Dendritic cell treated with granulocyte-macrophage colony-stimulating factor and Interleukin-4, amounts not matched to agents 40 ng/mL and 50 ng/mL, for 4 days (primary cell): ENCODE measurements around the gene PRKCZ.

Source experiments
- H3K27ac Mint-ChIP-seq: one replicate; pipeline ENCODE4 v1.8.0; 2022; ENCODE audit warnings: mild to moderate bottlenecking, mixed read lengths
- H3K27me3 Mint-ChIP-seq: one replicate; pipeline ENCODE4 v1.8.0; 2022; ENCODE audit warnings: mild to moderate bottlenecking, mixed read lengths
- H3K36me3 Mint-ChIP-seq: one replicate; pipeline ENCODE4 v1.8.0; 2022; ENCODE audit warnings: low read depth, mixed read lengths
- H3K4me1 Mint-ChIP-seq: one replicate; pipeline ENCODE4 v1.8.0; 2022; ENCODE audit warnings: low read depth, mixed read lengths
- H3K4me3 Mint-ChIP-seq: one replicate; pipeline ENCODE4 v1.8.0; 2022; ENCODE audit warnings: mild to moderate bottlenecking, moderate library complexity, mixed read lengths
- H3K9me3 Mint-ChIP-seq: one replicate; pipeline ENCODE4 v1.8.0; 2022; ENCODE audit warnings: mixed read lengths
- intact Hi-C: fragments of 100-400 bp; cut with micrococcal nuclease; formaldehyde crosslinking; loops from one replicate; pipeline ENCODE4 v1.15.0; 2022

Gene PRKCZ

DNA sequence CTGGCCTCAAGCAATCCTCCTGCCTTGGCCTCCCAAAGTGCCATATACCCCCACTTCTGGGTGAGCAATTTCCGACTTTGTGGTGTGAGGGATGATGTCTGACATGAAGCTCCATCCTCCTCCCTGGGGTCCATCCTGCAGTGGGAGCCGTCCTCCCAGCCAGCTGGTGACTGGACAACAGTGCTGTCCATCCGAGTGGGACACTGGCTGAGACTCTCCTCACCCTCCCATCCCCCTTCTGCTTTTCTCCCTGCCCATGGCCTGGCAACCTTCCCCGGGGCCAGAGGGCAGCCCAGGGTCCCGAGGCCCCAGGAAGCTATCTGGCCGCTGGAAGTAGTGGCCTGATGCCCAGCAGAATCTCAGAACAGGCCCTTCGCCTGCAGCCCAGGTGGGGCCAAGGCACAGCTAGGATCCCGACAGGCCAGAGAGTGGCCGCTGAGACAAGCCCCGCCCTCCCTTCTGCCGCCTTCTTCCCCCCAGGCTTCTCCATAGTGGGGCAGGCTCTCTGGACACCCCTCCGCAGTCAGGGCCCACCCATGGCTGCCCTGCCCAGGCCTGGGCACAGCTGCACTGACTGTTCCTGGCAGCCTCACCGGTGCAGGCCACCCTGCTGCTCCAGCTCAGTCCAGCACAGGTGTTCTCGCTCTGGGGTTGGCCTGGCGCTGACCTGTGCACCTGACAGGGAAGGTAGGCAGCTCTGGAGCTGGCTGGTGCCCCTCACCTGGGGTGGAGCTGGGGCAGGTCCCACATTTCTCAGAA, 152.8 kb downstream of the PRKCZ start:
- Mint-ChIP-seq H3K4me3 (no peak overlapping the region), H3K27me3 (peaks cover 12% of the 10 kb centered on the region), H3K4me1 (peaks cover 74% of the 10 kb centered on the region)

DNA sequence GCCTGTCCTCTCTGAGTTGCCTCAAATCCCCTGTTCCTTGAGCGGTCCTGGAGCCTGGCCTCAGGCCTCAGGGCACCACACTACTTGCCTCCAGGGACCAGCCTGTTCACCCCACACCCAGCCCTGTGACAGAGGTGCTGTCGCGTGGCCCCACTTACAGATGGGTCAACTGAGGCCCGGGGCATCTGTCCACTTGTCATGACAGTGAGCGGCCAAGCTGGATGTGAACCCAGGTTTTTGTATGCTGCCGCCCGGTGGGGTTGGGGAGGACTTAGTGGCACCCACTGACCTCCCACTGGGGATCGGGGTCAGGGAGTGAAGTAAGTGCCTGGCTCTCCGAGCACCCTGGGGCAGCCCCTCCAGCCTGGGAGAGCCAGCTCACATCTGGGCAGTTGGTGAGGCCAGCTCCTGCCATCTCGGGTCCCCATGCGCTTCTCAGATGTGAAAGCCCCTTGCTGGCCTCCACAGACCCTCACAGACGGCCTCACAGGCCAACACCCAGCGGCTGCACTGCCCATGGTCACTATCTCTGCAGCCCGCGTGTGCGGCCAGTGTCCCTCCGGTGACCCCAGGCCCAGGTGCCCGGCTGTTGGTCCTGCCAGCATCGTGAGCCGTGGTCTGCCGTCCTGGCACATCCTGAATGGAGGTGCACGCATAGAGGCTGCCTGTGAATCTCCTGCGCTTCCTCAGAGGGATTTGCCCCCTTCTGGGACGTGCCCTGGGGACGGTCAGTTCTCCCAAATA, 153.6 kb downstream of the PRKCZ start:
- Mint-ChIP-seq H3K9me3 (no peaks in the 10 kb centered on the region), H3K27ac (peak overlapping the region; percentile 74), H3K4me3 (peak overlapping the region; percentile 78), H3K36me3 (peaks cover 11% of the 10 kb centered on the region), H3K27me3 (peaks cover 17% of the 10 kb centered on the region), H3K4me1 (peaks cover 74% of the 10 kb centered on the region)
- intact Hi-C loops, result no loop called here

More for the DNA sequence above, 152.8 kb downstream of the PRKCZ start:
- intact Hi-C loops, result no loop called here
- H3K27ac Mint-ChIP-seq, result peak overlapping the region; percentile 59
- no peaks in the 10 kb centered on the region for H3K9me3 Mint-ChIP-seq
- peaks cover 11% of the 10 kb centered on the region for H3K36me3 Mint-ChIP-seq

DNA sequence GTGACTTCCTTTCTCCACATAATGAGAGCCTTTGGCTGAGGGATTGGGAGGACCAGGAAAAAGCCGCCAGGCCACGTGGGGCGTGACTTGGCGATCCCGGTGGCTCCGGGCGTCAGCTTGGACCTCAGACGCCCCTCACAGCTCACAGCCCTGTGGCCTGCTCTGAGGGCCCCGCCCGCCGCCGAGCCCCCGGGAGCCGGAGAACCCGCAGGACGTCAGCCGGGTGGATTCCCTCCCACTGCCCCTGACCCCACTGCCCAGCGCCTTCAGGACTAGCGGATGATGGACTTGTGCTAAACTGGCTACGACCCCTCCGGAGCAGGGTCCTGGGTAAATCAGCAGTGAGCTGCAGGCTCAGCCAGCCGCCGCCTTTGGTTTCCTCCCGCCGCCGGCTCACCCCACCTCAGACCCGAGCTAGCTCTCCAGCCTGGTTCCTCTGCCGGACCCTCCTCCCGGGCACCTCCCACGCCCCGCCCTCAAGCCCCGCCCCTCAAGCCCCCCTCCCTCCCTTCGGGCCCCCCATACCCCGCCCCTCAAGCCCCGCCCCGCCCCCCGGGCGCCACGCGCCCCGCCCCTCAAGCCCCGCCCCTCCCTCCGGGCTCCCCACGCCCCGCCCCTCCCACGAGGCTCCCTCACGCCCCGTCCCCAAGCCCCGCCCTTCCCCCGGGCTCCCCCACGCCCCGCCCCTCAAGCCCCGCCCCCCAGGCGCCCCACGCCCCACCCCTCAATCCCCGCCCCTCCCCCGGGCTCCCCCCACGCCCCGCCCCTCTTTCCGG, 154.4 kb downstream of the PRKCZ start:
- H3K27ac Mint-ChIP-seq, result peak overlapping the region; percentile 74
- H3K4me3 Mint-ChIP-seq, result peak overlapping the region; percentile 78
- H3K9me3 Mint-ChIP-seq, result no peaks in the 10 kb centered on the region
- intact Hi-C loops, result no loop called here
- peaks cover 7% of the 10 kb centered on the region for H3K36me3 Mint-ChIP-seq
- H3K4me1 Mint-ChIP-seq, result peaks cover 73% of the 10 kb centered on the region
- H3K27me3 Mint-ChIP-seq, result peaks cover 23% of the 10 kb centered on the region

DNA sequence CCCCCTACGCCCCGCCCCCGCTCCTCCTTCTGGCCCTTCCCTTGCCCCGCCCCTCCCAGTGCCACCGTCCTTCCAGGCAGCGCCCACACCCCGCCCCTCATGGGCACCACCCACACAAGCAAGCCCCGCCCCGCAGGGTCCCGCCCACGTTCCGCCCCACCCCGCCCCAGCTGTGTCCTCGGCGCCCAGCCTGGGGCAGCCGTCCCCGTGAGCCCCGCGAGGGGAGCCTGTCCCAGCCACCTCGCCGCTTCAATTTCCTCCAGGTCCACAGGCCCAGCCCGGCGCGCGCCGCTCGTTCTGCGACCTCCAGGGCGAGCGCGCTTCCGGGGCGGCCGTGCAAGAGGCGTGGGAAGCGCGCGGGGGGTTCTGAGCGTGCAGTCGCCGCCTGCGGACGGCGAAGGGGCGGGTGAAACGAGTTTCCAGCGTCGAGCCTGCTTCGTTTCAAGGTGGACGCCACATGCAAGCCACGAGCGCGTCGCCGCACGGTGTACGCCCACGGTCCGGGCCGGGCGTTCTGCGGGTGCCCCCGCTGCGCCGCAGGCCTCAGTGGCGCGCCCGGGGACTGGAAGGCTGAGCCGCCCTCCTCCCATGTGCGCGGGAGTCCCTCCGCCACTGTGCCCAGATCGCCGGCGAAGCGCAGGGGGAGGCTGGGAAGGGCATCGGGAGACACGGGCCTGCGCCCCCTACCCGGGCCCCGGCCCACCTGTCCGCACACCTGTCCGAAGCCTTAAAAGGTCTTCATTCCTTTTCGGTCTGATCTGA, 155.2 kb downstream of the PRKCZ start:
- peaks cover 25% of the 10 kb centered on the region for H3K27me3 Mint-ChIP-seq
- H3K4me1 Mint-ChIP-seq, result peaks cover 68% of the 10 kb centered on the region
- H3K36me3 Mint-ChIP-seq, result peaks cover 6% of the 10 kb centered on the region
- H3K4me3 Mint-ChIP-seq, result peak overlapping the region; percentile 79
- H3K27ac Mint-ChIP-seq, result peak overlapping the region; percentile 74
- no peaks in the 10 kb centered on the region for H3K9me3 Mint-ChIP-seq
- intact Hi-C loops, result no loop called here

DNA sequence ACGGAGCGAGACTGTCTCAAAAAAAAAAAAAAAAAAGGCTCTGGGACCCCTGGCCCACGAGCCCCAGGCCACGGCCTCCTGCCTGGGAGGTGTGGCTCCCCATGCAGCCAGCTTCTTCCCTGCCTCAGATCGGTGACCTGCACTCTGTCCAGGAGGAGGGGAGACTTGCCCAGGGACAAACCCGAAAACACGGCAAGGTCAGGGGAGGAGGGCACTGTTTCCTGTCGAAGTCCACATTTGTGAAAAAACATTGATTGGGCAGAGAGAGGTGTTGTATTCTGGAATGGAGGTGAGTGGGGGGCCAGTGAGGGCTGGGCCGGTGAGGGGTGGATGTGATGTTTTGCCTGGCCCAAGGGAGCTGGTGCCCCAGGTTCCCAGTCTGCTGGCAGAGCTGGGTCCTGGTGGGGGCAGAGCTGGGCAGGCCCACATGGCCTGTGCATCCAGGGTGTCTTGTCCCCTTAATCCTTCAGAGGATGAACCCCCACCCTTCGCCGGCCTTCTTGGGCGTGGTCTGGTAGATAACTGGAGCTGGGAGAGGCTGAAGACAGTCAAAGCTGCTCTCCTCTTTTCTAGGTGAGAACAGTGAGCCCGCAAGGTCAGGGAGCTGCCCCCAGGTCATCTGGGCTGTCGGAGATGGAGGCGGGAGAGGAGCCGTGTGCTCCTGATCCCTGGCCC, 156.7 kb downstream of the PRKCZ start:
- H3K9me3 Mint-ChIP-seq, result no peaks in the 10 kb centered on the region
- H3K27ac Mint-ChIP-seq, result peak overlapping the region; percentile 30
- peaks cover 62% of the 10 kb centered on the region for H3K4me1 Mint-ChIP-seq
- H3K27me3 Mint-ChIP-seq, result peaks cover 25% of the 10 kb centered on the region
- no peak overlapping the region for H3K4me3 Mint-ChIP-seq
- H3K36me3 Mint-ChIP-seq, result peaks cover 6% of the 10 kb centered on the region
- intact Hi-C loops, result no loop called here

DNA sequence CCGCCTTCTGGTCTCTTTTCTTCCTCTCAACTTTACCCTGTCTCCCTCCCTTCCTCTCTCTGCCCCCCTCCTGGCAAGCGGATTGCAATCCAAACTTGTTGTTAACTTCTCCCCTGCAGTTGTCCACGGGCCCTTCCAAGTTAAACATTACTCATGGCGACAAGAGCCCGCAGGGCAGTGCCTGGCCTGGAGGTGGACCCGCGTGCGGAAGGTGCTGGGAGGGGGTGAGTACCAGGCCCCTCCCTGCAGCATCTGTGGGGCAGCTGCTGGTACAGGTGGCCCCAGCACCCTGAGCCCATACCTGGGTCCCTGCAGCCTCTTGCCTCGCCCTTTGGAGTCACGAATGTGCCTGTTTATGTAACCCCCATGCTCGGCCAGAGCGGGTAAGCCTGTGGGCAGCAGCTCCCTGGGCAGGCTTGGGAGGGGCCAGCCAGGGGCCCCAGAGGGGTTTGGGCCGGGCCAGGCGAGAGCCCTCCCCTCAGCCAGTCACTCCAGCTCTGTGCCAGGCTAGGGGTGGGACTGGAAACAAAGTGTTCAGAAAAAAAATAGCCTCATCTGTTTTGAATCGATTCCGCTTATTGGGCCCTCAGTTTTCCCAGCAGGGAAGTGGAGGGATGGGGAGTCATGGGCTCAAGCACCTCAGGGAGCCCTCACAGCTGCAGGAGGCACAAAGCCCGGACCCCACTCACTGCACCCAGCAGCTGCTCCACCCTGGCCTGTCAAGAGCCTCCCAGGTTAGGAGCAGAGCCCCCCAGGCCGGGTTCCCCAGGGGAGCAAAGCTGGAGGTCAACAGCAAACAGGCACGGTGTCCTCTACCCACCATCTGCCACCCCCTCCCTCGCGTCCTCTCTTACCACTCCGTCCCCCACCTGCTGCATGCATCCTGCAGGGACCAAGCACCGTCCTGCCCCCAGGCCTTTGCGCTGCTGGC, 158.4 kb downstream of the PRKCZ start:
- Mint-ChIP-seq H3K36me3 (no peaks in the 10 kb centered on the region), H3K9me3 (no peaks in the 10 kb centered on the region), H3K4me1 (peaks cover 62% of the 10 kb centered on the region), H3K27me3 (peaks cover 25% of the 10 kb centered on the region), H3K27ac (peak overlapping the region; percentile 40), H3K4me3 (no peak overlapping the region)
- intact Hi-C loops, result no loop called here

DNA sequence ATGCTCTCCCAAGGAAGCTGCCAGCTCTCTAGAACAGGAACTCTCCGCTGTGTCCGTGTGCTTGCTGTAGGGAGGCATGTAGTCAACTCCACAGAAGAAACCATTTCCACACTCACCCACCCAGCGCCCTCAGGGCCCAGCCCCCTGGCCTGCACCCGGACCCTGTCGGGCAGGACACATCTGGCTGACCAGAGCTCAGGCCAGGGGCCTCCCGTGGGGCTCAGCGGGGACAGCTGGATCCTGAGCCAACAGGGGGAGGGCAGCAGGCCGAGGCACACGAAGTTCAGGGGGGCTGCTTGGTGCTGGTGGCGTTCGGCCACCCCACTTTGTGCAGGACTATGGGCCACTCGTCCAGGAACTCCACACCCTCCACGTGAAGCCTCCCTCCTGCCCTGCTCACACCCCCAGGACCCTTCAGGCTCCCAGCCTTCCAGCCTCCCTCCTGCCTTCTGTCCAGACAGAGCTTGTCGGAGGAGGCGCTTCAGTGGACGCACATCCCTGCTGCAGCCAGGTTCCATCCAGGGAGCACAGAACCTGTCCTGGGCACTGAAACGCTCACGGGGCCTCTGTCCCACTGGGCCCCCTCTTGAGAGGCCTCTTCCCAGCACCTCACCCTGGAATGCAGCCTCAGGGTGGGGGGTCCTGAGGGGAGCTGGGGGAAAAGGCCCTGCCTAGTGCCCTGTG, 159.3 kb downstream of the PRKCZ start:
- Mint-ChIP-seq H3K27ac (peak overlapping the region; percentile 31), H3K9me3 (no peaks in the 10 kb centered on the region), H3K4me3 (no peak overlapping the region), H3K36me3 (no peaks in the 10 kb centered on the region), H3K27me3 (peaks cover 25% of the 10 kb centered on the region), H3K4me1 (peaks cover 60% of the 10 kb centered on the region)
- intact Hi-C loops, result no loop called here

DNA sequence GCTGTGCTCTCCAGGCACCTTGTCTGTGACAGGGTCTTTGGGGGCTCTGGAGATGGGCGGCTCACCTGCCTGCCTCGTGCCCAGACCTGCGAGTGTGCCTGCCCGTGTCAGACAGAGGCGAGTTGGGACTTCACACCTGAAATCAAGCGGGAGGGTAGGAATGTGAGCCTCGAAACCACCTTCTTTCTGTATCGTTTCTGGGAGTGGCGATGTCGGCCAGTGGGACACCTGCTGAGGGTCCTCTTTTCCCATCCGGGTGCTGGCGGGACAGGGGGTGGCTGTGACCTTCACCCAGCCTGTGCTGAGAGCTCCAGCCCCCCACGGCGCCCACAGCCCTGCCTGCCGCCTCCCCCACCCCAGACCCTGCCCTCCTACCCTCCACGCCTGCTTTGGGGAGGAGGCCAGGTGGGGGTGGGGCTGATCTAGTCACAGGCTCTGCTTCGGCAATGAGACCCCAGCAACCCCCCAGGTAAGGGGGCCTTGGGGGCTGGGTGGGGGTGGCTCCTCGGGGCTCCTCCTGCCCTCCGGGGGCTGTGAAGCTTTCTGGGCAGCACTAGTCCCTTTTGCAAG, 160.0 kb downstream of the PRKCZ start:
- H3K4me1 Mint-ChIP-seq, result peaks cover 65% of the 10 kb centered on the region
- intact Hi-C loops, result no loop called here
- no peak overlapping the region for H3K4me3 Mint-ChIP-seq
- H3K36me3 Mint-ChIP-seq, result no peaks in the 10 kb centered on the region
- peaks cover 27% of the 10 kb centered on the region for H3K27me3 Mint-ChIP-seq
- no peaks in the 10 kb centered on the region for H3K9me3 Mint-ChIP-seq
- peak overlapping the region; percentile 31 for H3K27ac Mint-ChIP-seq

DNA sequence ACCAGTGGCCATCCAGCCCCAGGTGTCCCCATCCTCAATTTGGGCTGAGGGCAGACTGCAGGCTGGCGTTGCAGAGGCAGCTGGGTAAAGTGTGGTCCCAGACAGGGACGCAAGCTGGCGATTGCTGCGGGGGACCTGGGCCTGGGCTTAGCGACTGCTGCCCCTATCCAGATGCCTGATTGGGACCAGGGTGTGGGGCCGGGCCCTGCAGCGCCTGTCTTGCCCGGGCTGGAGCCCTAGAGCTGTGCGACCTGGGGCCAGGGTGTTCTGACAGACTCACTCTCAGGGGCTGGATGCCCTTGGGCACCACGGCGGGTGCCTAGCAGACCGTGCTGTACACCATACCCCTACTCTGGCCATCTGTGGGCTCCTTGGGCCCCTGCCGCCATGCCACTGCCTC, 160.6 kb downstream of the PRKCZ start:
- no peaks in the 10 kb centered on the region for H3K9me3 Mint-ChIP-seq
- no peak overlapping the region for H3K4me3 Mint-ChIP-seq
- H3K4me1 Mint-ChIP-seq, result peaks cover 66% of the 10 kb centered on the region
- intact Hi-C loops, result no loop called here
- H3K36me3 Mint-ChIP-seq, result no peaks in the 10 kb centered on the region
- peak overlapping the region; percentile 31 for H3K27ac Mint-ChIP-seq
- H3K27me3 Mint-ChIP-seq, result peaks cover 29% of the 10 kb centered on the region

DNA sequence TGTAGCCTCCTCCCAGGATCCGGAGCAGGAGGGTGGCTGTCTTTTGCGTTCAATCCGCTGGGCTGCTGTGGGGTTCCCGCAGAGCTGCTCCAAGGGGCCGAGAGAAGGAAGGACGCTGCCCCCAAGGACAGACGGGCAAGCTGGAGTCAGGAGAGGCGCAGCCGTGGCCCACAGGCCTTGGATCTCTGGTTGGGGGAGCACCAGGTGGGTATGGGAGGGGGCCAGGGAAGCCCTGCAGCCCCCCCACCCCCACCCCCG, 162.0 kb downstream of the PRKCZ start:
- H3K4me1 Mint-ChIP-seq, result peaks cover 55% of the 10 kb centered on the region
- no peaks in the 10 kb centered on the region for H3K9me3 Mint-ChIP-seq
- H3K27ac Mint-ChIP-seq, result peak overlapping the region; percentile 86
- no peaks in the 10 kb centered on the region for H3K36me3 Mint-ChIP-seq
- H3K27me3 Mint-ChIP-seq, result peaks cover 29% of the 10 kb centered on the region
- no peak overlapping the region for H3K4me3 Mint-ChIP-seq
- intact Hi-C loops, result loop anchor here (2.0 kb wide), 1 partner anchor 19 kb away; no protein-coding TSS in a partner anchor

DNA sequence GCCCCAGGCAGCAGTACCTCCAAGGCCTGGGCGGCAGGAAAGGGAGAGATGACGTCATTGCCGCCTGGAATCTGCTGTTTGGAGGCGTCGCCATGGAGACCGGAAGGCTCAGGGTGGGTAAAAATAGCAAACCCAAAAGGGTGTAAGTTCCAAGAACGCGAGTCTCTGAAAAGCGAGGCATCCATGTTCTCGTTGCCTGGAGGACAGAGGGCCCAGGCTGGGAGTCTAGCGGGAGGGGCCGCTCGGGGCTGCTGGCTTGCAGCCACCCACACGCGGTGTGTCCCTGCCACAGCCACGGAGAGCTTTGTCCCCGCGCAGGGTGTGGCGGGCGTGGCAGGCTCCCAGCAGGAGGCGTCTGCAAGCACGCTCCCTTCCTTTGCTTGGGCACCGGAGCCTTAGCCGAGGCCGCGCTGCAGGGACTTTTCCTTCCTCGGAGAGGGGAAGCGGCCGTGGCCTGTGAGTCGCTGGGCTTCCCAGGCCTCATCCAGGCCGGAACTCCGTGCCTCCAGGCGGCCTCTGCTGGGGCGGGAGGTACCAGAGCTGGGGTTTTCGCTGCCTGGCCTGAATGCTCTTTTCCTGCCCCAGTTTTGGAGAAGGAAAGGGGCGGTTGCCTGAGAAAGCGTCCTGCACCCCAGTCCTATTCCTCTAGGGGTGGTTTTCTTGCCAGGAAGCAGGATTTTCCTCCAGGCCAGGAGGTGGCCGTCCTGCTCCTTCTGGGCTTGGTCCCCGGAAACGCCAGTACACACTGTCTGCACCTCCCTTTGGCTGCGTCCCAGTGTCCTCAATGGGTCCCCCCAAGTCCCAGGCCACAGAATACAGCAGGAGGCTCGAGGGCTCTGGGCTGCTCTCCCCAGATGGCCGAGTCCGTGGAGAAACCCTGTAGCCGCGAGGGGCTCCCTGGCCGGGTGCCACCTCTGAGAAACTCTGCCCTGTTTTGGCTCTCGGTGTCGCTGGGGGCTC, 162.6 kb downstream of the PRKCZ start:
- Mint-ChIP-seq H3K4me3 (peak overlapping the region; percentile 55), H3K4me1 (peaks cover 49% of the 10 kb centered on the region), H3K9me3 (no peaks in the 10 kb centered on the region), H3K36me3 (no peaks in the 10 kb centered on the region), H3K27me3 (peaks cover 26% of the 10 kb centered on the region), H3K27ac (peak overlapping the region; percentile 86)
- intact Hi-C loops, result loop anchor here (2.0 kb wide), 1 partner anchor 18 kb away; no protein-coding TSS in a partner anchor
